GM19372 (cell line): ENCODE measurements around the gene ZFAND3.
"Not testable (repeated sequence)": the region's sequence is repeated elsewhere in the genome, so short reads cannot be mapped to it uniquely, and the experiment has no call there.

Experiments
- ATAC-seq: cut with Tn5 transposase; IDR thresholded peaks from one replicate; pipeline ENCODE4 v1.9.1; 2021; ENCODE audit warnings: mild to moderate bottlenecking, low read depth, moderate library complexity; ENCODE audit not compliant: unreplicated experiment

Gene ZFAND3

DNA sequence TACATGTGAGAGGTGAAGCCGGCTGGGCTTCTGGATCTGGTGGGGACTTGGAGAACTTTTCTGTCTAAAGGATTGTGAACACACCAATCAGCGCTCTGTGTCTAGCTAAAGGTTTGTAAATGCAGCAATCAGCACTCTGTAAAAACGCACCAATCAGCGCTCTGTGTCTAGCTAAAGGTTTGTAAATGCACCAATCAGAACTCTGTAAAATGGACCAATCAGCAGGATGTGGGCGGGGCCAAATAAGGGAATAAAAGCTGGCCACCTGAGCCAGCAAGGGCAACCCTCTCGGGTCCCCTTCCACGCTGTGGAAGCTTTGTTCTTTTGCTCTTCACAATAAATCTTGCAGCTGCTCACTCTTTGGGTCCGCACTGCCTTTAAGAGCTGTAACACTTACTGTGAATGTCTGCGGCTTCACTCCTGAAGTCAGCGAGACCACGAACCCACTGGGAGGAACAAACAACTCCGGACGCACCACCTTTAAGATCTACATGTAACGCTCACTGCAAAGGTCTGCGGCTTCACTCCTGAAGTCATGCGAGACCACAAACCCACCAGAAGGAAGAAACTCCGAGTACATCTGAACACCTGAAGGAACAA lies 143.1 kb downstream of the ZFAND3 start:
- not testable (repeated sequence) for ATAC-seq

DNA sequence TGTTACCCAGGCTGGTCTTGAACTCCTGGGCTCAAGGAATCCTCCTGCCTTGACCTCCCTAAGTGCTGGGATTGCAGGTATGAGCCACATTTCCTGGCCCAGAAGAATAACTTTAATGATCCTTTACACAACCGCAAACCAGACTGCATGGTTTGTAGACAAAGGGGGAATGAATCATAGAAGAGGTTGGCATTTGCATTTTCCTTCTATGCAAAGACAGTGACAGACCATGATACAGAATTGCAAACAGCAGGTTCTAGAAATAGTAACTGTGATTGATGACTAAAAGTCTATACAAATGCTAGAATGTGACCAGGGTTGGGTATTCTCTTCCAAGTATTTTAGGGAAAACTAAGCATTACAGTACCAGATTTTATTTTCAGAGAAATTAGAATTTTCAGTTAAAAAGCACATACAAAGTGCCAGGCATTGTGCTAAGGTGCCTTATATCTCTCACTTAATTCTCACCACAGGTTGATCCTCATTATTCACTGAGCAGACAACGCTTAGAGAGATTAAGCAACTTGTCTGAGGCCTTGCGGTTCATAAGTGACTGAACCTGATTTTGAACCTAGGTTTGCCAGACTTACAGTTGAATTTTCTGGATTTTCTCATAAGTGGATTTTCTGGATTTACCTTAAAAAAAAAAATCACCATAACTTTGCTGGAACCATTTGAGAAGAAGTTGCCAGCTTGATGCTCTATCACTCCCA lies 146.6 kb downstream of the ZFAND3 start:
- ATAC-seq, result no peak

DNA sequence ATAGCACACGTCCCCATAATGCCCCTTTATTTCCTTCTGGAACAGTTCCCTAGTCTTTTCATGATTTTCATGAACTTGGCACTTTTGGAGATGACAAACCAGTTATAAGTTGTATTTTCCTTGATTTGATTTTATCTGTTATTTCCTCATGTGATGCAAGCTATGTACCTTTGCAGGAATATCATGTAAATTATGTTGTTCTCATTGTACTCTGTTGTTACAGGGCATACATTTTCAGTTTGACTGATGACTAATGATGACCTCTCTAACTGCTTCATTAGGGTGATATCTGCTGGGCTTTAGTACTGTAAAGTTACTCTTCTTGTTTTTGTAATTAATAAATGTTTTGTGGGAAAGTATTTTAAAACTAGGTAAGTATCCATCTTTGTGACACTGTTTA lies 147.3 kb downstream of the ZFAND3 start:
- ATAC-seq, result no peak

DNA sequence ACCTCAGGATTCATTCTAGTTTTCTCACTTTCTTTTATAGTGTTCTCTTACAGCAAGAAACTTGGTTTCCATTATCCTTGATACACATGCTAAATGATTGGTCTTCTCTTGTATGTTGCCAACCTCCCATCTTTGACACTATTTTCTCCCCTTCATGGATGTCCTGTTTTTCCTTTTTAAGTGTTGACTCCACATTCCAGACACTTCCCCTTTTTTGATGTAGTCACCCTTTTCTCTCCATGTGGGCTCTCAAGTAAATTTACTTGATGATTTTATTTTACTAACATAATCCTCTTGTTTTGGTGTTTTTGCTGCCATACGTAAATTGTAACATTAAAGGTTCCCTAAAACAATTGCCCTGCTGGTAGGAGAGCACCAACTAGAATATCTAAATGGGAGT lies 148.1 kb downstream of the ZFAND3 start:
- ATAC-seq, result no peak

DNA sequence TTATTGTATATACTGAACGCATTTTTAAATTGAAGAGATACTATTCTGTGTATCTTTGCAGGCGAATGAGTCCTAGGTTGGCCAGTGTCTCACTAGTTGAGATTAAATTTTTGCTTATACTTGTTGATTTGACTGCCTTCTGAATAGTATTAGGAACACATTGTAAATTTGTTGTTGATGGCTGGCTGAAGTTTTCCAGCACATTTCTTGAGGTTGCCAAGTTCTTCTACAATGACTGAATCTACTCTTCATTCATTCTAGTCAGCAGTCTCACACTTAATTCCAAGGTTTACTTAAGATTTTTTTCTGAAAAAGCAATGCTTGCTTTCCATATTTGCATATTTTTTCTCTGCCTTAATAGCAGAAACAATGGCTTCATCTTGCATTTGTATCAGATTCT lies 151.7 kb downstream of the ZFAND3 start:
- ATAC-seq, result no peak

DNA sequence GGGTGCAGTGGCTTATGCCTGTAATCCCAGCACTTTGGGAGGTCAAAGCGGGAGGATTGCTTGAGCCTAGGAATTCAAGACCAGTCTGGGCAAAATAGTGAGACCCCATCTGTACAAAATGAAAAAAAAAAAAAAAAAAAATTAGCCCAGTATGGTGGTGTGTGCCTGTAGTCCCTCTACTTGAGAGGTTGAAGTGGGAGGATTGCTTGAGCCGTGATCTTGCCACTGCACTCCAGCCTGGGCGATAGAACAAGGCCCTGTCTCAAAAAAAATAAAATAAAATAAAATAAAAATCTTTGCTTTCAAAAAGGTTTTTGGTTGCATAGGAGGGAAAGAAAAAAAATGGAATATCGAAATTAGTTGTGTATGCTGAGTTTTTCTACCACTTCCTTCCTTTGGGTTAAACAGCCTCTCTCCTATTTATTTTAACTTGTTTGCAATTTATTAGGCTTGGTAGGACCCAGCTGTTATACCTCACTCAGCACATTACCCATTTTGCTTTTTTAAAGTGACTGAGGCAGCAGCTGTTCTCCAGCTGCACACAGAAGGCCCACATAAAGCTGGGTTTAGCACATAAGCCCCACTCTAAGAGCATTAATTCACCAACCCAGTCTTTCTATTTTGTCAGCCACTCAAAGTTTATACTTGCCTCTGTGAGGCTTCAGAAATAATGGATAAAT lies 152.3 kb downstream of the ZFAND3 start:
- no peak for ATAC-seq

DNA sequence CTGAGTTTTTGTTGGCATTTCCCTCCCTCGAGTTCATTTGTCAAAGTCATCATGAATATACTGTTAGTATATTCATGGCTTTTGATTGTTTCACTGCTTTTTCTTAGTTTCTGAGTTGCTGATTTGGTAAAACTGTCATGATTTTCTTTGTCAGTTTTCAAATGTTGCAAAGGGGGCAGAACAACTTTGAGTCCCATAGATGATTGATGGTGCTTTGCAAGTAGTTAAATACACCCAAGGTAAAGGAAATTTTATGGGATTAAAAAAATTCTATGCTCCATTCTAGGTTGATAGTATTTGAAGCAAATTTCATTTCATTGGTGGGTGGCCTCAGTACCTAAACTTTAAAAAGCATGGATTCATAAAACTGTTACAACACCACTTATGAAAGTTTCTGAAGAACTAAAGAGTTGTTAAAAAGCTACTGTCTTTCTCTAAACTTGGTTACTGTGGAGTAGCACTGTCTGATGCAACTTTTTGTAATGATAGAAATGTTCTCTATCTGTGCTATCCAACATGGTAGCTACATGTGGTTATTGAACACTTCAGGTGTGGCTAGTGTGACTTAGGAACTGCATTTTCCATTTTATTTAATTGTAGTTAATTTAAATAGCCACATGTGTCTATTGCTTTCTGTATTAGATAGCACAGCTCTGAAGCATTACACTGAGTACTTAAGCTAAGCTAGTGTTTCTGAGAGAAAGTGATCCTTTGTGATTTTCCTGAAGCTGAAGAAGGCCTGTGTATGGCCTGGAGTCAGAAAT lies 153.6 kb downstream of the ZFAND3 start:
- ATAC-seq, result no peak

DNA sequence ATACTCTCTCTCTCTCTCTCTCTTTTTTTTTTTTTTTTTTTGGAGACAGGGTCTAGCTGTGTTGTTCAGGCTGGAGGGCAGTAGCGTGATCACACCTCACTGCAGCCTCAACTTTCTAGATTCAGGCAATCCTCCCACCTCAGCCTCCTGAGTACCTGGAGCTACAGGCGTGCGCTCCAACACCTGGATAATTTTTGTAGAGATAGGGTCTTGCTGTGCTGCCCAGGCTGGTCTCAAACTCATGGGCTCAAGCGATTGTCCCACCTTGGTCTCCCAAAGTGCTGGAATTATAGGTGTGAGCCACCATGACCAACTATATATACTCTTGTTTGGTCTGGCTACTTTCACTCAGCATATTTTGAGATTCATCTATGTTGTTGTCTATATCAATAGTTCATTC lies 154.9 kb downstream of the ZFAND3 start:
- no peak for ATAC-seq

DNA sequence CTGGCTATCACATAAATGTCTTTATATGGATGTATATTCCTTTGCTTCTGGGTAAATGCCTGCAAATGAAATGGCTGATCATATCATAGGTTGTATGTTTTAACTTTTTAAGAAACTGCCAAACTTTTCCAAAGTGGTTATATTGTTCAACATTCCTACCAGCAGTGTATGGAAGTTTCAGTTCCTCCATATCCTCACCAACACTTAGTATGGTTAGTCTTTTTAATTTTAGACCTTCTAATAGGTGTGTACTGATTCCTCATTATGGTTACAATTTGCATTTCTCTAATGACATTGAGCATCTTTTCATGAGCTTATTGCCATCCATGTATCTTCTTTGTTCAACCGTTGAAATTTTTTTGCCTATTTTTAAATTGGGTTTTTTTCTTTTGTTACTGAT lies 155.4 kb downstream of the ZFAND3 start:
- ATAC-seq, result no peak

DNA sequence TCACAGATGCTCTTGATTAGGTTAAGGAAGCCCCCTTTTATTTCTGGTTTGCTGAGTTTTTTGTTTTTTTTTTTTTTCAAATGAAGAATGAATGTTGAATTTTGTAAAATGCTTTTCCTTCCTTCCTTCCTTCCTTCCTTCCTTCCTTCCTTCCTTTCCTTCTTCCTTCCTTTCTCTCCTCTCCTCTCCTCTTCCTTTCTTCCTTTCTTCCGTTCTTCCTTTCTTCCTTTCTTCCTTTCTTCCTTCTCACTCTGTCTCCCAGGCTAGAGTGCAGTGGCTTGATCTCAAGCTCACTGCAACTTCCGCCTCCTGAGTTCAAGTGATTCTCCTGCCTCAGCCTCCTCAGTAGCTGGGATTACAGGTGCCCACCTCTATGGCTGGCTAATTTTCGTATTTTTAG lies 158.2 kb downstream of the ZFAND3 start:
- ATAC-seq, result no peak

DNA sequence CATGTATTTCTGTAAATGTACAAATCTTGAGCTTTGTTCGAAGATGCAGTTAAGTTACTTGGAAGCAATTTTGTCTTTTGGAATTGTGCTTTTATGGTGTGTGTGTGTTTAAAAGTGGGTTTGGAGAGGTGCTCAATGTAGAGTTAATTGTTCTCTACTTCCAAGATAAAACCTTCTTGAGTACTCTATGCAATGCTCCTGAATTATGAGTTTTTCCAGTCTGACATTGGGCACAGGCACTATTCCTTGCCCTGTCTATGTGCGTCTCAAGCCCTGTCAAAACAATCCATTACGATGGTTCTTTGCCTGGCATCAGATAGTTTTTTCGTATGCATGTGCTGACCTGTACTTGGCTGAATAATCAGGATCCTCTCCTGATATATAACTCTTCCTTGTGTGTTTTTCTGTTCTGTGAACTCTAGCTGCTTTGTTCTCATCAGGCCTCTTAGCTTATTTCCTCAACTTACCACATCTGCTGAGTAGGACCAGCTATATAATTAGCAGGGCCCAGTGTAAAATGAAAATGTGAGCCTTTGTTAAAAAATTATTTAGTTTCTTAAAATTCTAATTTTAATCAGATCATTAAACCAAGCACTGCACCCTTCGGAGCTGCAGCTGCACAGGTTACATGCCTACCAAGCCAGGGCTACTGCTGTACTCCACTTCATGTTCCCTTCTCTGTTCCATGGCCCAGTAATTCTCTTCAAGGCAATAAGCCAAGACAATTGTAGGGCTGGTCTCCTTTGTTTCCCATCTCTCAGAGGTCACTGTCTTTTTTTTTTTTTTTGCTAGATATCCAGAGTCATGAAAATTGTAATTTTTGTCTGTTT lies 160.1 kb downstream of the ZFAND3 start:
- ATAC-seq, result no peak

DNA sequence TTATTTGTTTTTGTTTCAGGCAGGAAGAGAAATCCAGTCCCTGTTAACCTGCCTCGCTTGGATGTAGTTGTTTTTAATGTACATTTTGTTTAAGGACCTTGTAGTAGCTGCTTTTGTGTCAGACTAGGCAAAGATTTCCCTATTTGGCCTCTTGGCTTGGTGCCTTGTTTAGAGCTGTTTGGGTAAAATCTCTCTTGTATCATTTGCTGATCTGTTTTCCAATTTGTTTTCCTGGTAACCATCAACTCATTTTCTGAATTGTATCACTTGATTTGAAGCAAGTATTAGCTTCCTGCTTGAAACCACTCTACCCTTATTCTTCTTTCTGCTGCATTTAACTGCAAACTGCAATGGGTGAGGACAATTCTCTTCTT lies 160.7 kb downstream of the ZFAND3 start:
- no peak for ATAC-seq

DNA sequence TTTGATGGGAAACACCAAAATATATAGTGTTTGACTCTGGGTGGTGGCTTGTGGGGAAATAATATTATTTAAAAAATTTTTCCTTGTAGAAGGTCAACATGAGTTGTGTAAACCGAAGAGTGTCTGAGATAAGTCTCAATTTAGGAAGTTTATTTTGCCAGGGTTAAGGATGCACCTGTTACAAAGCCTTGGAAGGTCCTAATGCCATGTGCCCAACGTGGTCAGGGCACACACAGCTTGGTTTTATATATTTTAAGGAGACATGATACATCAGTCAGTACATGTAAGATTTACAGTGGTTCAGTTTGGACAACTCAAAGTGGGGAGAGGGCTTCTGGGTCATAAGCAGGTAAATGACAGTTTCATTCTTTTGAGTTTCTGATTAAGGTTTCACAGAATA lies 162.1 kb downstream of the ZFAND3 start:
- ATAC-seq, result no peak

DNA sequence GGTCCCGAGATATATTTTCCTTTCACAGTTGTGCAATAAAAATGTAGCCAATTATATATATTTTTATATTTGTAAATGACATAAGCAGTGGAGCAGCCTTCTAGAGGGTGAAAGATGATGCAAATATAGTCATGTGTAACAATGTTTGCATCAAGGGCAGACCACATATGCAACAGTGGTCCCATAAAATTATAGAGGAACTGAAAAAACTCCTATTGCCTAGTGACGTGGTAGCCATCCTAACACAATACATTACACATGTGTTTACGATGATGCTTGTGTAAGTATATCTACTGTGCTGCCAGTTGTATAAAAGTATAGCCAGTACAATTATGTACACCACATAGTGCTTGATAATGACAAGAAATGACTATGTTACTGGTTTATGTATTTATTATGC lies 162.8 kb downstream of the ZFAND3 start:
- no peak for ATAC-seq

DNA sequence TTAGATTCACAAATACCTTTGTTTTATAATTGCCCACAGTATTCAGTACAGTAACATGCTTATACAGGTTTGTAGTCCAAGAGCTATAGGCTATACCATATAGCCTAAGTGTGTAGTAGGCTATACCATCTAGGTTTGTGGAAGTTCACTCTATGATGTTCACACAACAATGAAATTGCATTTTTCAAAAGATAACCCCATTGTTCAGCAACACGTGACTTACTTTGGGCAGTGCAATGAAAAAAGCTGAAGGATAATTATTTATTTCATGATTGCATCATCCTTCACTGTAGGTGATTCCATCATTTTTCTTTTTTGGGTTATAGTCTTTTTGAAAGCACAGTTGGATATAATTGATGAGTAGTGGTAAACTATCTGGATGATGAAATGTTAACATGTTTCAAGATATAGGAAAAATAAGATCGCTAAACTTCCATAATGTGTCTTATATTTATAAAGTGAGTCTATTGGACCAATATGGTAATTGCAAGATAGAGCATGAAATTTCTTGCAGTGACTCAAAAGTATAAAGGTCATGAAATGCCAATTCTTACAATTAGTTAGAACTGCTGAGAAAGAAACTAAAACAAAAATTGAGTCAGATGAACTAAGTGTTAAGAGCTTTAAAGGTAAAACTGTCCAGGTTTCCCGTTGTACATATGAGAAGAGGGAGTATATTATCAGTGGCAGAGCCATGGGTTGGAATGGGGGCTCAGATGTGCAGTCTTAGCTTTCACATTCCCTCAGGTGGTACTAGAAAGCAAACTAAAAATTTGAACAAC lies 164.4 kb downstream of the ZFAND3 start:
- ATAC-seq, result no peak

DNA sequence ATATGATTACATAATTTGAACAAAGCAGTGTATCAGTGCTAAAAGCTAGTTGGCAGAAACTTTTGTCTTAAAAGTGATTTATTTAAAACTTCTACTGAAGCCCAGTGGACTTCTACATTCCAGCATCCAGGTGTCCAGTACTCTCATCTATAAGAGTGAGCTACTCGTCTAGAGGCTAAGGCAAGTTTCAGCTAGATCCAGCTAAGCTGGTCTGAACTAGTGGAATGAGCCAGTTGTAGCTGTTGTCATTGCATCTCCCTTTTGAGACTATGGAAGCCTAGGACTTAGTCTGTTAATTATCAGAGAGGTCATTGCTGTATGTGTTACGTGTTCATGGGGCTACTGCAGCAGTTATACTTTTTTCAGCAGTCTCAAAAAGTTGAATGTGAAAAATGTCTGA lies 165.1 kb downstream of the ZFAND3 start:
- no peak for ATAC-seq

DNA sequence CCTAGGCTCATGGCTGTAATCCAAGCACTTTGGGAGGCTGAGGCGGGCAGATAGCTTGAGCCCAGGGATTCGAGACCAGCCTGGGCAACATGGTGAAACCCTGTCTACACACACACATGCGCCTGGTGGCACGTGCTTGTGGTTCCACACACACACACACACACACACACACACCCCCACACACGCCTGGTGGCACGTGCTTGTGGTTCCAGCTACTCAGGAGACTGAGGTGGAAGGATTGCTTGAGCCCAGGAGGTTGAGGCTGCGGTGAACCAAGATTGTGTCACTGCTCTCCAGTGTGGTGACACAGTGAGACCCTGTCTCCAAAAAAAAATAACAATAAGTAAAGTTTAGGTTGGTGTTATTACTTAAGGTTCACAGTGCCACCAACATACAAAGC lies 165.8 kb downstream of the ZFAND3 start:
- no peak for ATAC-seq

DNA sequence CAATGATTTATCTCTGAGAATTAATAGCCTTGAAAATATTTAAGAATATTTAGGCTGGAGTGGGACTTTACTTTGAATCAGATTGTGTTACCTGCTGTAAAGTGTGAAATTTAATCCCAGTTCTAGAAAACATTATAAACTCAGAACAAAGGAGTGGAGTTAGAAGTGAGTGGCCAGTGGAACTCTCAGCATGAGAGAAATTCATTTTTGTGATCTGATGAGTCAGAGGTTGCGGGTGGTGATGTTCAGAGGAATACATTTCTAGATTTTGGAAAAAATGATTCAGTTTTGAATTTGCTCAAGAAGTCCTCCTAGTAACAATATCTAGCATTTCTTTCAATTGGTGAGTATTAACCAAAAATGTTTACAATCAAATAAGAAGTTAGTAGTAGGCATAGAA lies 167.5 kb downstream of the ZFAND3 start:
- no peak for ATAC-seq

DNA sequence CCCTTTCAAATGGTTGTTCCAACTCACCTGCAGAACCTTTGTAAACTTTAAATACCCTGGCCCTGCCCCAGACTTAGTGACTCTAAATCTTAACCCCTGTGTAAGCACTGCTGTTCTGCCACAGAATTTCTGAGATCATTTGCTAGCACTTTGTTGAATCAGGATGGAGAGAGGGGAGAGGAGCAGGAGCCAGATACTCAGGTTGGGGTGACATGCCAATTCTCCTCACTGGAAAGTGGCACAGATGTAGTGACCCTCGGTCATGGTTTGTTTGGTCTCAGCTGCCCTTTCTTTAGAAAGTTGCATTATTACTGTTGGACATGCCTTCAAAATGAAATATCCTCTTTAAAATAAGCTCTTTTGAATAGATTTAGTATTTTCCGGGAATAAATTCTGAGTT lies 168.0 kb downstream of the ZFAND3 start:
- no peak for ATAC-seq

DNA sequence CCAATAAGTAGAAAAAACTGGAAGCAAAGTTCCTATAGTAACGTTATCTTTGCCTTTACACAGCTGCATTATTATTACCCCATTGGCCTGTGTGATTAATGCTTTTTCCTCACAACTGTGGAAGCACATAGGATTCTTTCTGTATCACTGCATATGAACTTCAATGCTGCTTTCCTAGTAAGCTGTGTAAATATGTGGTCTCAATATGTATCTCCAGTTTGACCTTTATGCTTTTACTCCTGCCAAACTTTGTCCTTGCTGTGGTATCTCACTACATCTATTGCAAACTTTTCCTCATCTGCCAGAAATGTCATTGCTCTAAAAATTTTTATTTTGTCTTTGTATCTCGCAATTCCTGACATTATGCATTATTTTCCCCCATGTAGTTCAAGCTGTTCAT lies 168.6 kb downstream of the ZFAND3 start:
- ATAC-seq, result no peak
